Measurements from ENCODE around the gene ARL2BP.

The ARL2BP gene

GRCh38 chr16:57235128-57236021, 9.7 kb upstream of the ARL2BP start:
- H3K36me3 ChIP-seq (ENCODE audit: insufficient read depth, insufficient read length, low read length), result peaks cover 75% of the 10 kb centered on the region
- 0 out of 2 replicates have a peak, but pooled peaks cover 3% of the 10 kb centered on the region for H3K9me3 ChIP-seq (ENCODE audit: insufficient read depth, low read length)
- TF ChIP-seq ZNF274 (IDR thresholded peaks at IDR 0.05; ENCODE audit: low read depth, low read length), result no peak
- no peak for TF ChIP-seq YY1 (IDR thresholded peaks at IDR 0.05; ENCODE audit: insufficient read depth, insufficient read length)
- TF ChIP-seq SUZ12 (IDR thresholded peaks at IDR 0.05; ENCODE audit: extremely low read depth, insufficient read depth, insufficient read length), result no peak

DNA sequence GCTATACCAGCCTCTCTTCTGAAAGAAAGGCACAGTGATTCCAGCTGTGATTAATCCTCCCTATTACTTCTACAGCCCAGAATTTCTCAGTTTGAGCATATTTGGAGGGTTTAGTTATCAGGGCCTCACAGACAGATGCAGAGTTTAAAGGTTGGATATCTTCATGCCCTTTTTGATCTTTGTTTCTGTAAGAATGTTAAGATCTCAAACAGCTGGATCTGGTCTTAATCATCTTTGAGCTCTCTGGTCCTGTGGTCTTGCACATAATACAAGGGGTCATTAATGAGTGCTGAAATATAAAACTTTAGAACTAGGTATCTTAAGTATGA, 9.1 kb upstream of the ARL2BP start:
- Histone ChIP-seq H3K9me3 (ENCODE audit: insufficient read depth, low read length) (0 out of 2 replicates have a peak, but pooled peaks cover 3% of the 10 kb centered on the region), H3K4me1 (ENCODE audit: insufficient read depth, insufficient read length) (no peaks in the 10 kb centered on the region), H3K36me3 (ENCODE audit: insufficient read depth, insufficient read length, low read length) (peaks cover 69% of the 10 kb centered on the region), H3K4me3 (ENCODE audit: insufficient read length, low read depth) (no peak overlapping the region), H3K9ac (ENCODE audit: insufficient read length, low read depth) (no peak overlapping the region), H3K27me3 (ENCODE audit: insufficient read depth, insufficient read length) (no peaks in the 10 kb centered on the region)
- no peak for DNase-seq (ENCODE audit: low read depth, low spot score)
- TF ChIP-seq YY1 (IDR thresholded peaks at IDR 0.05; ENCODE audit: insufficient read depth, insufficient read length) (no peak), SUZ12 (IDR thresholded peaks at IDR 0.05; ENCODE audit: extremely low read depth, insufficient read depth, insufficient read length) (no peak), ZNF274 (IDR thresholded peaks at IDR 0.05; ENCODE audit: low read depth, low read length) (no peak)

More at GRCh38 chr16:57235128-57236021, 9.7 kb upstream of the ARL2BP start:
- no peak overlapping the region for H3K4me3 ChIP-seq (ENCODE audit: insufficient read length, low read depth)
- H3K27me3 ChIP-seq (ENCODE audit: insufficient read depth, insufficient read length), result no peaks in the 10 kb centered on the region
- no peaks in the 10 kb centered on the region for H3K4me1 ChIP-seq (ENCODE audit: insufficient read depth, insufficient read length)
- no peak for DNase-seq (ENCODE audit: low read depth, low spot score)
- H3K9ac ChIP-seq (ENCODE audit: insufficient read length, low read depth), result no peak overlapping the region

GRCh38 chr16:57238682-57239081, 6.4 kb upstream of the ARL2BP start:
- DNase-seq (ENCODE audit: low read depth, low spot score), result no peak
- no peak overlapping the region for H3K9ac ChIP-seq (ENCODE audit: insufficient read length, low read depth)

GRCh38 chr16:57239107-57239506, 6.0 kb upstream of the ARL2BP start:
- TF ChIP-seq YY1 (IDR thresholded peaks at IDR 0.05; ENCODE audit: insufficient read depth, insufficient read length) (no peak), SUZ12 (IDR thresholded peaks at IDR 0.05; ENCODE audit: extremely low read depth, insufficient read depth, insufficient read length) (no peak), ZNF274 (IDR thresholded peaks at IDR 0.05; ENCODE audit: low read depth, low read length) (no peak)
- H3K4me1 ChIP-seq (ENCODE audit: insufficient read depth, insufficient read length), result no peaks in the 10 kb centered on the region
- no peaks in the 10 kb centered on the region for H3K27me3 ChIP-seq (ENCODE audit: insufficient read depth, insufficient read length)
- H3K9me3 ChIP-seq (ENCODE audit: insufficient read depth, low read length), result 0 out of 2 replicates have a peak, but pooled peaks cover 3% of the 10 kb centered on the region
- H3K4me3 ChIP-seq (ENCODE audit: insufficient read length, low read depth), result no peak overlapping the region
- peaks cover 38% of the 10 kb centered on the region for H3K36me3 ChIP-seq (ENCODE audit: insufficient read depth, insufficient read length, low read length)
- no peak for DNase-seq (ENCODE audit: low read depth, low spot score)
- no peak overlapping the region for H3K9ac ChIP-seq (ENCODE audit: insufficient read length, low read depth)

More at GRCh38 chr16:57238682-57239081, 6.4 kb upstream of the ARL2BP start:
- TF ChIP-seq ZNF274 (IDR thresholded peaks at IDR 0.05; ENCODE audit: low read depth, low read length), result no peak
- TF ChIP-seq SUZ12 (IDR thresholded peaks at IDR 0.05; ENCODE audit: extremely low read depth, insufficient read depth, insufficient read length), result no peak
- no peak for TF ChIP-seq YY1 (IDR thresholded peaks at IDR 0.05; ENCODE audit: insufficient read depth, insufficient read length)
- Histone ChIP-seq H3K27me3 (ENCODE audit: insufficient read depth, insufficient read length) (no peaks in the 10 kb centered on the region), H3K4me3 (ENCODE audit: insufficient read length, low read depth) (no peak overlapping the region), H3K9me3 (ENCODE audit: insufficient read depth, low read length) (0 out of 2 replicates have a peak, but pooled peaks cover 3% of the 10 kb centered on the region), H3K36me3 (ENCODE audit: insufficient read depth, insufficient read length, low read length) (peaks cover 42% of the 10 kb centered on the region), H3K4me1 (ENCODE audit: insufficient read depth, insufficient read length) (no peaks in the 10 kb centered on the region)

GRCh38 chr16:57240851-57241250, 4.2 kb upstream of the ARL2BP start:
- Histone ChIP-seq H3K36me3 (ENCODE audit: insufficient read depth, insufficient read length, low read length) (peaks cover 23% of the 10 kb centered on the region), H3K9me3 (ENCODE audit: insufficient read depth, low read length) (0 out of 2 replicates have a peak, but pooled peaks cover 3% of the 10 kb centered on the region), H3K4me1 (ENCODE audit: insufficient read depth, insufficient read length) (no peaks in the 10 kb centered on the region), H3K9ac (ENCODE audit: insufficient read length, low read depth) (no peak overlapping the region), H3K4me3 (ENCODE audit: insufficient read length, low read depth) (no peak overlapping the region), H3K27me3 (ENCODE audit: insufficient read depth, insufficient read length) (no peaks in the 10 kb centered on the region)
- DNase-seq (ENCODE audit: low read depth, low spot score), result no peak
- TF ChIP-seq YY1 (IDR thresholded peaks at IDR 0.05; ENCODE audit: insufficient read depth, insufficient read length) (no peak), SUZ12 (IDR thresholded peaks at IDR 0.05; ENCODE audit: extremely low read depth, insufficient read depth, insufficient read length) (no peak), ZNF274 (IDR thresholded peaks at IDR 0.05; ENCODE audit: low read depth, low read length) (no peak)

- H3K4me1 ChIP-seq (ENCODE audit: insufficient read depth, insufficient read length), result no peaks in the 10 kb centered on the region
- H3K9ac ChIP-seq (ENCODE audit: insufficient read length, low read depth), result no peak overlapping the region
- DNase-seq (ENCODE audit: low read depth, low spot score), result no peak
- H3K9me3 ChIP-seq (ENCODE audit: insufficient read depth, low read length), result no peaks in the 10 kb centered on the region
- H3K36me3 ChIP-seq (ENCODE audit: insufficient read depth, insufficient read length, low read length), result peaks cover 26% of the 10 kb centered on the region
- TF ChIP-seq YY1 (IDR thresholded peaks at IDR 0.05; ENCODE audit: insufficient read depth, insufficient read length) (no peak), ZNF274 (IDR thresholded peaks at IDR 0.05; ENCODE audit: low read depth, low read length) (no peak), SUZ12 (IDR thresholded peaks at IDR 0.05; ENCODE audit: extremely low read depth, insufficient read depth, insufficient read length) (no peak)
- no peak overlapping the region for H3K4me3 ChIP-seq (ENCODE audit: insufficient read length, low read depth)
- H3K27me3 ChIP-seq (ENCODE audit: insufficient read depth, insufficient read length), result no peaks in the 10 kb centered on the region
Observed at GRCh38 chr16:57242650-57243049, 2.4 kb upstream of the ARL2BP start.

- no peaks in the 10 kb centered on the region for H3K27me3 ChIP-seq (ENCODE audit: insufficient read depth, insufficient read length)
- peaks cover 30% of the 10 kb centered on the region for H3K36me3 ChIP-seq (ENCODE audit: insufficient read depth, insufficient read length, low read length)
- peak overlapping the region; percentile 25 for H3K4me3 ChIP-seq (ENCODE audit: insufficient read length, low read depth)
- peak overlapping the region; percentile 34 for H3K9ac ChIP-seq (ENCODE audit: insufficient read length, low read depth)
- no peaks in the 10 kb centered on the region for H3K9me3 ChIP-seq (ENCODE audit: insufficient read depth, low read length)
- no peaks in the 10 kb centered on the region for H3K4me1 ChIP-seq (ENCODE audit: insufficient read depth, insufficient read length)
- DNase-seq (ENCODE audit: low read depth, low spot score), result no peak
- no peak for TF ChIP-seq ZNF274 (IDR thresholded peaks at IDR 0.05; ENCODE audit: low read depth, low read length)
- TF ChIP-seq SUZ12 (IDR thresholded peaks at IDR 0.05; ENCODE audit: extremely low read depth, insufficient read depth, insufficient read length), result no peak
- TF ChIP-seq YY1 (IDR thresholded peaks at IDR 0.05; ENCODE audit: insufficient read depth, insufficient read length), result no peak
Observed at GRCh38 chr16:57244463-57244766, 644 bp upstream of the ARL2BP start.

Measured in NT2/D1 (cell line).